Right hindlimb (tissue), 1 donor: Measurements from ENCODE around the gene ZFHX3.

Source experiments
- DNase-seq: peaks from one replicate; pipeline ENCODE4 v3.0.0-alpha.2; 2018

Gene ZFHX3

DNA sequence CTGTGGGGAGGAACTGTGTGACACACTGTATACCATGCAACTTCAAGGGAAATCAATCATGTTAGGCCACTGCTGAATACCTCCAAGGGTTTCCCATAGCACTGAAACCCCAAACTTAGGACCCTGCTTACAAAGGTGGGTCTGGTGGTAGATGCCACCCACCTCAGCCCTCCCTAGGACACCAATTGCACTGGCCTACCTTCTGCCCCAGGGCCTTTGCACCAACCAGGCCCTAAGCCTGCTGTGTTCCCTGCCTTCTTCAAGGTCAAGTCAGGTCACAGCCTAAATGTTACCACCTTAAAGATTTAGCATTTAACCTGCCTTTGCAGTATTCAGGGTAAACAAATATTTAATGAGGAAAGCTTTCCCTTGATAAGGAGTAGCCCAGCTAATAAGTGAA lies 185.8 kb downstream of the ZFHX3 start:
- no peak for DNase-seq

- no peak for DNase-seq
Measured at GRCh38 chr16:72860726-72861562, 187.0 kb downstream of the ZFHX3 start.

- DNase-seq: no peak
Measured at GRCh38 chr16:72859581-72859980, 188.3 kb downstream of the ZFHX3 start.

DNA sequence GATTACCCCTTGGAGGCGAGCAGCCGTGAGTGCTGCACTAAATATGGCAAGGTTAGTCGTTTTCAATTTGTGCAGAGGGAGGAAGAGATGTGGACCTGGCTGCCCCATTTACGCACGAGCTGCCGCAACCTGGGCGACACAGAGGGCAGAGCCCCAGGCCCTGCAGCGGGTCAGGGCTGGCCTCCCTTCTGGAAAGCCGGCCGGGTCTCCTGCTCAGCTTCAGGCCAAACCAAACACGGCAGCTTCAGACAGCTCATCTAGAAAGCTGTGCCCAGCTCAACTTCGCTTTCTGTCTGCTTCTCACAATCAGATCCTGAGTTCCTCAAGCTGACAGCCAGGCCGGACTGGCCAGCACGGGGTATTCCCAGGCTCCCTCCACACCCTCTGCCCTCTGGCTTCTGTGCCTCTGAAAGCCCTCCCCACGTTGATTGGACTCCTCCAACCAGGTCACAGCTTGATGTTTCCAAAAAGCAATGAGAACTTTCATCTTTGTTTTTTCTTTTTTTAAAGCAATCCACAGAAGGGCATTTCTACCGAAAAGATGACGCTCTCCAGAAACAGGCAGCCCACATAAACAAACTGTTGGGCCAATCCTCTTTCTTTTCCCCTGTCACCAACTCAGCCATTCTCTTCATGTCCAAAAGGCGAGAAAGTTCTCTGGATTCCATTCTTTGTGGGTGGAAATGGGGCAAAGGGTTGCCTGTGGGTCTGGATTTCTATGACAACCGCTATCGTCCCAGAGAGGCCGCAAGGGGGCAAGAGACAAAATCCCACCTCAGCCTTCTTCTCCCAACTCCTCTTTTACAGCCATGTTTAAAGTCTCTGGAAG lies 189.0 kb downstream of the ZFHX3 start:
- DNase-seq: no peak

DNA sequence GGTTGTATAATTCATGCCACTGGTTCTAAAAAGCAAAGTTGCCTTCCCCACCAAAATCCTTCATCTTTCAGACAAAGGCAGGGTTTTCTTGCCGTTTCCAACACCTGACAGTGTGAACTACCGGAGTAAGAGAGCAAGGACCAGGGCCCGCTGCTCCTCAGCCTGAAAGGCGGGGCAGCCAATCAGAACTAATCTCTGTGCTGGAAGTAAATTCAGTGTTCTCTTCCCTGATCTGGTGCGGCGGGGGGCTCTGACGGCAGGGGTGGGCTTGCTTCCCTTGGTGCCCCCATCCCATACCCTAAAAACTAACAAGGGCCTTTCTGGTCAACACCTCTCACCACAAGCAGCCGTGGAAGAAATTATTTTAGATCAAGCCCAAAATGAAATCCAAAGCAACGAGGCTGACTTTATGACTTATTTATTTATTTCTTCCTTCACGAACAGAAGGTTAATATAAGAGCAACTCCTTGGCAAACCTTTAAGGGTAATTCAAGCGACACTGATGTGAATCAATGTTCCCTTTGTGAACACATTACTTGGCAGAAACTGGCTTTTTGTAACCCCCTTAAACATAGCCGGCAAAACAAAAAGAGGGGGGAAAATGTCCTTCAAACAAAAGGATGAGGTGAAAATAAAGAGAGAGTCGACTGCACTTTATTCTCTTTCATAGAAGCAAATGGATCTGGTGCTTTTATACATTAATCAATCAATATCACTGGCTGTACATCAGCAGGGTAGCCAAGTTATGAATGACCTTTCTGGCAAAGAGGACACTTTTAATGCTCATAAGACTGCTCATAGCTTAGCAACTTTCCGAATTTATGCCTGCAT lies 189.9 kb downstream of the ZFHX3 start:
- DNase-seq: no peak

GRCh38 chr16:72856797-72857196 lies 191.1 kb downstream of the ZFHX3 start:
- no peak for DNase-seq

DNA sequence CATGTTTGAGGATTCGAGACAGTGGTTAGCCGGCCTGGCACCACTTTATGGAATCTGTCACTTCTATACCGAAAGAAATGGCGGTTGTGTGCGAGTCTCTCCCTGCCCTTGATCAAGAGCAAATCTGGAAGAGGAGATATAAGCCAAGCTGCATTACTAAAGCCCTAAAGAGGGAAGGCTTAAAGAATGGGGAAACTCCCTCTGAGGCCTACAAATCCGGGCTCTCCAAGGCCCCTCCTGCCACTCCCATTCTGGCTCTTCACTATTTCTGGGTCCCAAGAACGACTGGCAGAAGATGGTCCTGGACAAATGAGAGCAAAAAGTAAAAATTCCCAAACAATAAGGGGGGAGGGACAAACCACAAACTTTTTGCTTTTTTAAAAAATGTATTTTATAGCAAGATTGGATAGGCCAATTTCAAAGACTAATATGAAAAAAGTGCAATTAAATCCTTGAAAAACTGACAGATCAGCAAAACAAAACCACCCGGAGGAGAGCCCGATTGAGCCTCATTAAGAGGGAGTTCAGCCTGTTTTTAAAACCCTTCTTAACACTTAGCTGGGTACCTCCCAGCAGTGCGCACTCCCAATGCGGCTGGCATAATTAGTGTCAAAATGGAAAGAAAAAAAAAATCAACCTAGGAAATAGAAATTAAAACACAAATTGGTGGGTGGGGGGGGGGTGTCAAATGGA lies 193.5 kb downstream of the ZFHX3 start:
- no peak for DNase-seq

GRCh38 chr16:72853575-72854266 lies 194.2 kb downstream of the ZFHX3 start:
- no peak for DNase-seq

GRCh38 chr16:72852421-72852820 lies 195.5 kb downstream of the ZFHX3 start:
- no peak for DNase-seq

GRCh38 chr16:72850853-72851252 lies 197.1 kb downstream of the ZFHX3 start:
- peak; percentile 73 for DNase-seq

DNA sequence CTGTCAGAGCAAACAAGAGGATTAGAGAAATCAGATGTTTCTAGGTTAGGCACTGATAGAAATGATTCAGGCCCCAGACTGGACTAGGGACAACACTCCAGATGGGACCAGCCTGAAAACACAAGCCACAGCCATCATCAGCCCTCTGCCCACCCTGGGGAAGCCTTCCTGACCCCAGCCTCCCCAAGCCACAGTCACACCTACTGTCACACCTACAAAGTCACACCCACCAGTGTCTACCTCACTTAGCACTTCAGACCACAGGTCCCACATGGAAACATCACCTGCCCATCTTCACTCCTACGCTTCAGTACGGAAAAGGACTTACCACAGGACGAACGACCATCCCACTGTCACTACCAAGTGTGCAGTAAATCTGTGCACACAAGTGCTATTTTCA lies 197.9 kb downstream of the ZFHX3 start:
- DNase-seq: no peak

- DNase-seq: peak; percentile 91
Measured at GRCh38 chr16:72848759-72849664, 198.9 kb downstream of the ZFHX3 start.

DNA sequence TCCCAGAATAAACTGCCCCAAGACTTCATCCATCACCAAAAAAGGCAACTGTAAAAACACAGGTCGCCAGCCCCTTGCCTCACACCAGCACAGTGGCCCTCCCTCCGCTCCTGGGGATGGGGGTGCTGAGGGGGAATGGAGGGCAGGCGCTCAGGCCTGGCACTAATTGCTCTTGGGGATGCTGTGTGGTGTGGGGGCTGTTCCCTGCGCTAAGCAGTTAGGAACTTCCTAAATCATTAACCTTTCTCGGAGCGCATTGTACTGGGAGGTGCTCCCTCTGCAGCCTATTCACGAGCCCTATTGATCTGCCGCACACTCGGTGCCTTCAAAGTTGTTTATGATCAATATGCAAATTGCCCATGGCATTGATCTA lies 199.9 kb downstream of the ZFHX3 start:
- DNase-seq: no peak

- peak; percentile 44 for DNase-seq
Measured at GRCh38 chr16:72847187-72848027, 200.5 kb downstream of the ZFHX3 start.

- DNase-seq: no peak
Measured at GRCh38 chr16:72846594-72846993, 201.3 kb downstream of the ZFHX3 start.

DNA sequence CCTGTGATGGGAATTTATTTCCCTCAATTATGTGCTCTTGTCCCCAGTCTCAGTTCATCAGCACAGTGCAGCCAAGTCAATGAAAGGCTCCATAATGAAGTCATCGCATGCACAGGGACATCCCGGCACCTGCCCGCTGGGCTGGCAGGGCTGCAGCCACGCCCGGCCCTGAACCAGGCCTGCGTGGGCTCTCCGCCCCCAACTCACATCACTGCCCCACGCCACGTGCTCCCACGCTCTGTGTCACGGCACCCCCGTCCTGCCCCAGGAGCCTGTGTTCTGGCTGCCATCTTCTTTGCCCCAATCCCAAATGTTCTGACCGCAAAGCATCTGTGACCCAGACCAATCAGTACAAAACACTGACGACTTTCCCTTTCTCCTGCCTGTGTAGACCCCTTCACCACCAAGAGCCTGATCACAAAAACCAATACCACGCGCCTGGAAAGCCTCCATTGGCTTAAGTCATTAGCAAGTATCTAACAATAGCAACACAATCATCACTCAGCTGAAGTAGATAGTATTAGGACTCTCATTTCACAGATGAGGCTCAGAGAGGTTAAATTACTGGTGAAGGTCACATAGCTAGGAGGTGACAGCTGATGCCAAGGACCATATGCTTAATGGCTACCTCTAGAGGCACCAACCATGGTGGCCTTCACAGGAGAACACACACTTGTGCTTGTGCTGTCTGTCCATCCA lies 202.5 kb downstream of the ZFHX3 start:
- no peak for DNase-seq

DNA sequence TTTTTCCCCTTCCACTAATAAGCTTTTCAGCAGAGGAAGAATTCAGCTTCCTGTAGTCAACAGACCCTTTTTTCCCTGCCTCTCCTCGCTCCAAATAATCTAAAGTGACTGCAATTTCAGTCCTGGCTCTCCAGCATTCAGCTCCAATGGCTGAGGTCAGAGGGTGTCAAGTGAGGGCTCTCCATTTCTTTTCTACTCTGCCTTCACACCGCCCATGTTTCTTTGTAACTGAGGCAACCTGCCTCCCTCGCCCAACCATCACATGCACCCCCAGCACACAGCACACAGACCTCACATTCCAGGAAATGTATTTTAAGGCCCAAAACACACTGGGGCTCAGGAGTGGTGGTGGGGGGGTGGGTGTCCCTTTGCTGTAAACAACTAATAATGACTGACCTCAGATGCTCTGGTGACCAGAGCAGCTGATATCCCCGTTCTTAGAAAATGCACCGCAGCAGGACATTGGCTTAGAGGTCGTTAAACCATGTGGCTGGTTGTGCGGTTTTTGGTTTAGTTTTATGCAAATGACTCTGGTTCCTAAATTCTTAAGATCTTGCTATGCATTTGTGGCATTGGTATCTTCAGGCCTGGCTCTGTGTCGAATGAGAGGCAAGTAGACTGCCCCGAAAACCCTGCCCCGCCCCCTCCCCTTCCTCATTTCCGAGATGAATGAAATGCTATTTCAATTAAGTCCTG lies 203.6 kb downstream of the ZFHX3 start:
- no peak for DNase-seq

GRCh38 chr16:72841506-72841905 lies 206.4 kb downstream of the ZFHX3 start:
- no peak for DNase-seq
